Mucosa of rectum (tissue), 2 donors: ENCODE data around the gene MYO1D.
"Not testable (repeated sequence)": the region's sequence is repeated elsewhere in the genome, so short reads cannot be mapped to it uniquely, and the experiment has no call there.

Experiments
- H3K27ac ChIP-seq, 2 donors: one replicate each; pipeline ENCODE4 v1.7.0; 2013; ENCODE audit warnings: inconsistent platforms in 2 of 2, low read depth in 2 of 2, low read length in 2 of 2
- H3K27me3 ChIP-seq, 2 donors: one replicate each; pipeline ENCODE4 v1.7.0; 2013; ENCODE audit warnings: low read length in 2 of 2; ENCODE audit not compliant: control insufficient read depth in 2 of 2, insufficient read depth in 2 of 2
- H3K36me3 ChIP-seq, 2 donors: one replicate each; pipeline ENCODE4 v1.7.0; 2013; ENCODE audit warnings: low read length in 2 of 2; ENCODE audit not compliant: control insufficient read depth in 2 of 2, insufficient read depth in 2 of 2
- H3K4me1 ChIP-seq, 2 donors: one replicate each; pipeline ENCODE4 v1.7.0; 2013; ENCODE audit warnings: low read length in 2 of 2, mild to moderate bottlenecking in 1 of 2; ENCODE audit not compliant: control insufficient read depth in 2 of 2, insufficient read depth in 2 of 2
- H3K4me3 ChIP-seq, 2 donors: one replicate each; pipeline ENCODE4 v1.7.0; 2013; ENCODE audit warnings: low read length in 2 of 2
- H3K9ac ChIP-seq, 2 donors: one replicate each; pipeline ENCODE4 v1.7.0; 2013; ENCODE audit warnings: low read length in 2 of 2, low read depth in 1 of 2, mild to moderate bottlenecking in 1 of 2
- H3K9me3 ChIP-seq, 2 donors: one replicate each; pipeline ENCODE4 v1.7.0; 2013; ENCODE audit warnings: low read length in 2 of 2; ENCODE audit not compliant: control insufficient read depth in 2 of 2
- donor health status: healthy.
- donor health status: Normal muscosa, but diverticular disease.

The MYO1D gene

GRCh38 chr17:32461853-32462617 is 414.9 kb downstream of the MYO1D start:
- H3K36me3 ChIP-seq = peaks cover 43 to 63% of the 10 kb centered on the region in 2 donors

GRCh38 chr17:32461498-32461852 is 415.4 kb downstream of the MYO1D start:
- Histone ChIP-seq H3K4me3 (no peak overlapping the region), H3K4me1 (no peaks in the 10 kb centered on the region), H3K36me3 (peaks cover 39 to 61% of the 10 kb centered on the region in 2 donors), H3K27ac (no peak overlapping the region), H3K27me3 (no peaks in the 10 kb centered on the region), H3K9ac (no peak overlapping the region), H3K9me3 (no peaks in the 10 kb centered on the region)

More at GRCh38 chr17:32461853-32462617, 414.9 kb downstream of the MYO1D start:
- H3K27me3 ChIP-seq = no peaks in the 10 kb centered on the region
- H3K4me1 ChIP-seq = no peaks in the 10 kb centered on the region
- no peaks in the 10 kb centered on the region for H3K9me3 ChIP-seq
- no peak overlapping the region for H3K9ac ChIP-seq
- no peak overlapping the region for H3K27ac ChIP-seq
- no peak overlapping the region for H3K4me3 ChIP-seq

- no peaks in the 10 kb centered on the region for H3K4me1 ChIP-seq
- H3K4me3 ChIP-seq = no peak overlapping the region
- H3K27ac ChIP-seq = no peak overlapping the region
- H3K9me3 ChIP-seq = no peaks in the 10 kb centered on the region
- no peaks in the 10 kb centered on the region for H3K27me3 ChIP-seq
- H3K36me3 ChIP-seq = peaks cover 41 to 55% of the 10 kb centered on the region in 2 donors
- H3K9ac ChIP-seq = no peak overlapping the region
Observed at GRCh38 chr17:32460054-32460453, 416.9 kb downstream of the MYO1D start.

GRCh38 chr17:32458371-32458770 is 418.6 kb downstream of the MYO1D start:
- Histone ChIP-seq H3K27me3 (no peaks in the 10 kb centered on the region), H3K27ac (peak overlapping the region in 1 of 2 donors; percentile 5), H3K4me3 (no peak overlapping the region), H3K9me3 (no peaks in the 10 kb centered on the region), H3K36me3 (peaks cover 42 to 59% of the 10 kb centered on the region in 2 donors), H3K9ac (no peak overlapping the region), H3K4me1 (no peaks in the 10 kb centered on the region)

- H3K36me3 ChIP-seq = peaks cover 34 to 67% of the 10 kb centered on the region in 2 donors
- H3K9ac ChIP-seq = no peak overlapping the region
- no peak overlapping the region for H3K27ac ChIP-seq
Observed at GRCh38 chr17:32453370-32453769, 423.6 kb downstream of the MYO1D start.

GRCh38 chr17:32452281-32452680 is 424.6 kb downstream of the MYO1D start:
- H3K9ac ChIP-seq = no peak overlapping the region
- no peak overlapping the region for H3K4me3 ChIP-seq
- peaks cover 33 to 61% of the 10 kb centered on the region in 2 donors for H3K36me3 ChIP-seq

More at GRCh38 chr17:32453370-32453769, 423.6 kb downstream of the MYO1D start:
- H3K27me3 ChIP-seq = no peaks in the 10 kb centered on the region
- peaks cover 0 to 4% of the 10 kb centered on the region in 2 donors for H3K4me1 ChIP-seq
- H3K9me3 ChIP-seq = no peaks in the 10 kb centered on the region
- no peak overlapping the region for H3K4me3 ChIP-seq

GRCh38 chr17:32451879-32452278 is 425.0 kb downstream of the MYO1D start:
- no peak overlapping the region for H3K27ac ChIP-seq
- no peaks in the 10 kb centered on the region for H3K9me3 ChIP-seq
- H3K4me1 ChIP-seq = peaks cover 1 to 4% of the 10 kb centered on the region in 2 donors
- peaks cover 33 to 62% of the 10 kb centered on the region in 2 donors for H3K36me3 ChIP-seq
- H3K9ac ChIP-seq = no peak overlapping the region
- no peaks in the 10 kb centered on the region for H3K27me3 ChIP-seq
- no peak overlapping the region for H3K4me3 ChIP-seq

More at GRCh38 chr17:32452281-32452680, 424.6 kb downstream of the MYO1D start:
- Histone ChIP-seq H3K27me3 (no peaks in the 10 kb centered on the region), H3K27ac (no peak overlapping the region), H3K4me1 (peaks cover 0 to 4% of the 10 kb centered on the region in 2 donors), H3K9me3 (no peaks in the 10 kb centered on the region)

- H3K4me1 ChIP-seq = peaks cover 11 to 13% of the 10 kb centered on the region in 2 donors
- H3K27me3 ChIP-seq, H3K4me3 ChIP-seq, H3K9me3 ChIP-seq, H3K9ac ChIP-seq: not testable (repeated sequence)
- peak overlapping the region in 1 of 2 donors; percentile 18 for H3K27ac ChIP-seq
- H3K36me3 ChIP-seq = peaks cover 30 to 62% of the 10 kb centered on the region in 2 donors
Observed at GRCh38 chr17:32450379-32450778, 426.5 kb downstream of the MYO1D start.

- Histone ChIP-seq H3K4me3 (no peak overlapping the region), H3K27ac (no peak overlapping the region), H3K4me1 (peaks cover 13 to 16% of the 10 kb centered on the region in 2 donors), H3K9ac (no peak overlapping the region), H3K36me3 (peaks cover 27 to 57% of the 10 kb centered on the region in 2 donors), H3K9me3 (no peaks in the 10 kb centered on the region), H3K27me3 (no peaks in the 10 kb centered on the region)
Observed at GRCh38 chr17:32449963-32450362, 427.0 kb downstream of the MYO1D start.

- H3K27ac ChIP-seq = no peak overlapping the region
- H3K36me3 ChIP-seq = peaks cover 5 to 32% of the 10 kb centered on the region in 2 donors
- H3K27me3 ChIP-seq = no peaks in the 10 kb centered on the region
- no peak overlapping the region for H3K4me3 ChIP-seq
- no peak overlapping the region for H3K9ac ChIP-seq
- H3K4me1 ChIP-seq = peaks cover 13 to 18% of the 10 kb centered on the region in 2 donors
- H3K9me3 ChIP-seq = no peaks in the 10 kb centered on the region
Observed at GRCh38 chr17:32446949-32447348, 430.0 kb downstream of the MYO1D start.
